HG03432 (cell line): Measurements from ENCODE around the gene MRPL34.

ENCODE experiments used
- ATAC-seq: cut with Tn5 transposase; IDR thresholded peaks from one replicate; pipeline ENCODE4 v1.9.1; 2021; ENCODE audit warnings: mild to moderate bottlenecking, moderate library complexity; ENCODE audit not compliant: unreplicated experiment

The MRPL34 gene

DNA sequence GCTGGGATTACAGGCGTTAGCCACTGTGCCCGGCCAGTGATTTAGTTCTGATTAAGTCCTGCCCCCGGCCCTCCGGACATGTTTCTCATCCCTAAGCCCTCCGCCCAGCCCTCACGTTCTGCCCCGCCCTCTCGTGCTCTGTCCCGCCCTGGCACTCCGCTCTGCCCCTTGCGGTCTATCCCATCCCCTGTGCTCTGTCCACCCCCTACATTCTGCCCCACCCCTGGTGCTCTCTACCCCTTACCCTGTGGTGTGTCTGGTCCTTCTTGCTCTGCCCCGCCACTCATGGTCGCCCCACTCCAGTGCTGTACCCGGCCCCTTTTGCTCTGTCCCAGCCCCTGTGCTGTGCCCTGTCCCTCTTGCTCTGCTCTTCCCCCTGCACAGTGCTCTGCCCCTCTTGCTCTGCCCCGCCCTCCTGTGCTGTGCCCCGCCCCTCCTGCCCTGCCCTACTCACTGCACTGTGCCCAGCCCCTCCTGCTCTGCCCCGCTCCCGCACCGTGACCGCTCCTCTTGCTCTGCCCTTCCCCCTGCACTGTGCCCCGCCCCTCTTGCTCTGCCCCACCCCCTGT, 34.7 kb downstream of the MRPL34 start:
- no peak for ATAC-seq

DNA sequence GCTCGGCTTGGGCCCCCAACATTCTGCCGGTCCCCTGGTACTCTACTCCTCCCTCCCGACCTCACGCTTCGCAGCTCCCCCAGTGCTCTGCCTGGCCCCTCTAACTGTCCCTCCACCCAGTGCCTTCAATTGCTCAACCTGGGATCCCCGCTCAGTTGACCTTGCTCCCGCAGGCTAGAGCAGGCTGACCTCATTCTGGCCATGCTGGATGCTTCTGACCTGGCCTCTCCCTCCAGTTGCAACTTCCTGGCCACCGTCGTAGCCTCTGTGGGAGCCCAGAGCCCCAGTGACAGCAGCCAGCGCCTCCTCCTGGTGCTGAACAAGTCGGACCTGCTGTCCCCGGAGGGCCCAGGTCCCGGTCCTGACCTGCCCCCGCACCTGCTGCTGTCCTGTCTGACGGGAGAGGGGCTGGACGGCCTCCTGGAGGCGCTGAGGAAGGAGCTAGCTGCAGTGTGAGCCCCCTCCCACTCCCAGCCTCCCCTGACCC, 35.2 kb downstream of the MRPL34 start:
- no peak for ATAC-seq

GRCh38 chr19:17341386-17341785, 35.7 kb downstream of the MRPL34 start:
- ATAC-seq, result no peak

DNA sequence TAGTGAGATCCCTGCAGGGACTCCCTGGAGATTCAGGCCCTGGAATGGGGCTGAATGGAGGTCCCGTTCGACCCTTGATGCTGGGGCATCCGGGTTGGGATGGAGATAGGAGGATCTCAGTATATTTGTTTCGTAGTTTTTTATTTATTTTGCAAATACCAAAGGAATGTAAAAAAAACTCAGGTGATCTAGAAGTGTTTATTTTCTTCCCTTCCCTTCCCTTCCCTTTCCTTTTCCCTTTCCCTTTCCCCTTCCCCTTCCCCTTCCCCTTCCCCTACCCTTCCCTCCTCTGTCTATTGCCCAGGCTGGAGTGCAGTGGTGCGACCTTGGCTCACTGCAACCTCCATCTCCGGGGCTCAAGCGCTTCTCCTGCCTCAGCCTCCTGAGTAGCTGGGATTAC, 36.2 kb downstream of the MRPL34 start:
- no peak for ATAC-seq

DNA sequence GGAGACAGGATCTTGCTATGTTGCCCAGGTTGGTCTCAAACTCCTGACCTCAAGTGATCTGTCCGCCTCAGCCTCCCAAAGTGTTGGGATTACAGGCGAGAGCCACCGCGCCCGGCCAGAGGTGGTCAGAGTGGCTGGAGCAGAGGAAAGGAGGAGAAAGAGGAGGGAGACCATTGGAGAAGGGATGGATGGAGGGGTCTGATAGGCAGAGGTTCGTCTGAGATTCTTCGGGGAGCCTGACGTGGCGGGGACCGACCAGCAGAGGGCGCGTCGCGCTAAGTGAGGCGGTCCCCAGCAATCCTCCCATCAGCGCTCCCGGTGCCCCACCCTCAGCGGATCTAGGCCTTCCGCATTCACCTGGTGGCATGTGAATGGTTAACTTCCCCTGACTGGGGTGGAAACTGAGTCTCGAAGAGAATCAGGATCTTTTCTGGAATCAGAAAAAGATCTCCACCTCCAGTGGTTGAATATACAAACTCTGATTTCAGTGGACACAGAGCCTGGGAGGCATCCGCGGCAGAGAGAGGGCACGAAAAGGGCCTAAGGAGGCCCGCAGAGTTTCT, 40.5 kb downstream of the MRPL34 start:
- ATAC-seq, result no peak

DNA sequence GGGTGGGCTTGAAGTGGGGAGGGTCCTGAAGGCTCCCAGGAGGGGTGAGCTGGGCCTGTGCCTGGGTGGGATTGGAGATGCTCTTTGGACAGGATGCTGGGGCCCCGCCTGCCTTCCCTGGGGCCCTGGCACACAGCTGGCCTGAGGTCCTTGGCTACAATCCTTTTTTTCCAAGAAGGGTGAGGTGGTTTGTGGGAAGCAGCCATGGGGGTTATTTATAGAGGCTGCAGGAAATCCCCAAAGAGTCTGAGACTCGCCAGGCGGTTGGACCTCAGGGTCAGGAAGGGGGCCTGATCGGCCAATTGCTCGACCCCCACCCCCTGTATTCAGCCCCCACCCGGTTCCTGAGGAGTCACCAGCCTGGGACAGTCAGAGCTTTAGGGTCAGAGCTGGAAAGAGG, 41.7 kb downstream of the MRPL34 start:
- no peak for ATAC-seq

DNA sequence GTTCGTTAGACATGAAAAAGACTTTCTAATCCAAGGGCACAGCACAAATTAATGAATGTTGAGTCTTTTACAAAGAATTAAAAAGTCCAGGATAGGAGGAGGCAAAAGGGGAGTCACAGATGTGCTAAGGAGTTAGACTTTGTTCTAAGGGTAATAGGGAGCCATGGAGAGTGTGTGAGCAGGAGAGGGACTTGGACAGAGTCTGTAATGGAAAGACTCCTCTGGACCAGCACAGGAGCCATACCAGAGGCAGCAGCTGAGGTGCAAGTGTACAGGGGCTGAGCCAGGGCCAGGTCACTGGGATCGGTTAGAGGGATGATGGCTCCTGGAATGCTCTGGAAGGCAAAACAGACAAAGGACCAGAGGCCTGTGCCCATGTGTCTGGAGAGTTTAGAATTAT, 42.2 kb downstream of the MRPL34 start:
- ATAC-seq, result no peak

DNA sequence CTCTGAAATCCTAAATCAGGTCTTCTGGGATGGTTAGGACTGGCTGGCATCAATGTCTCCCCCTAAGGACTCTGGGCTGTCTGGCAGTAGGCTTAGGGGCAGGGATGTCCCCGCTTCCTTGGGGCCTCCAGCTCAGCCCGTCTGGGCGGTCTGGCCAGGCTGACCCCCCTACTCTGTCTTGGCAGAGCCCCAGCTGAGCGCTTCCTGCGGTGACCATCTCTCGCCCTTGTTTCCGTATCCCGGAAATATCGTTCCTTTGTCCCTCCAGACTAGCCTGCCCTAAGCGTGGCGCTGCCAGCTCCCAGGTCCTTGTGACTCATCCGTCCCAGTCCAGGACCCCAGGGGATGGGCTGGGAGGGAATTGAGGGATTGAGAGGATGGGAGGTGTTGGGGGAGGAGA, 43.0 kb downstream of the MRPL34 start:
- no peak for ATAC-seq

GRCh38 chr19:17351815-17352435, 46.3 kb downstream of the MRPL34 start:
- ATAC-seq, result no peak

DNA sequence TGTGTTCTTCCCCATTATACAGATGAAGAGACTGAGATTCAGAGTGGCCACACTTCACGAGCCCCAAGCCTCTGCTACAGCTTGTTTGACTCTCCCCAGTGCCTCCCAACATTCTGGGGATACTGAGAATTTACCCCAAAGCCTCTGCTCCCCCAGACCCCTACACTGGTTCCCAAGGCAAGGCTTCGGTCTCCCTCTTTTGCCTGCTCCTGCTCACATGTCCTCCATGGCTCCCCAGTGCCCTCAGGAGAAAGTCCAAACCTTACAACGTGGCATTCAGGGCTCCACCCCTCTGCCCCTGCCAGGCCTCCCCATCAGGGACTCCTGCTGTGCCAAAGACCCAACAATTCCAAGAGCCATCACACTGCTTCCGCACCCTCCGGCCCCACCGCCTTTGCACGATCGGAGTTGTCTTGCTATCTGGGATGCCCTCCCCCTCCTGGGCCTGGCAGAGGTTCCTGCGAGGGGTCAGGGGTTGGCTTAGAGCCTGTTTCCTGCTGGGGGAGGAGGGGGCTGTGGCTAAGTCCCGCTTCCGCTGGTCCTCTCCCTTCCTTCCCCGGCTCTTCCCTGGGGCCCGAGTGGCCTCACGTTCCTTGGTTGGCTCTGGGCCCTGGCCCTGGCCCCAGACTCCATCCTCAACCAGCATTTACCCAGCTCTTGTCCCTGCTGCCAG, 47.1 kb downstream of the MRPL34 start:
- ATAC-seq, result no peak

- ATAC-seq, result no peak
These were observed 47.7 kb downstream of the MRPL34 start for GRCh38 chr19:17353386-17353785.
